ENCODE measurements around the gene FTO.

FTO gene

DNA sequence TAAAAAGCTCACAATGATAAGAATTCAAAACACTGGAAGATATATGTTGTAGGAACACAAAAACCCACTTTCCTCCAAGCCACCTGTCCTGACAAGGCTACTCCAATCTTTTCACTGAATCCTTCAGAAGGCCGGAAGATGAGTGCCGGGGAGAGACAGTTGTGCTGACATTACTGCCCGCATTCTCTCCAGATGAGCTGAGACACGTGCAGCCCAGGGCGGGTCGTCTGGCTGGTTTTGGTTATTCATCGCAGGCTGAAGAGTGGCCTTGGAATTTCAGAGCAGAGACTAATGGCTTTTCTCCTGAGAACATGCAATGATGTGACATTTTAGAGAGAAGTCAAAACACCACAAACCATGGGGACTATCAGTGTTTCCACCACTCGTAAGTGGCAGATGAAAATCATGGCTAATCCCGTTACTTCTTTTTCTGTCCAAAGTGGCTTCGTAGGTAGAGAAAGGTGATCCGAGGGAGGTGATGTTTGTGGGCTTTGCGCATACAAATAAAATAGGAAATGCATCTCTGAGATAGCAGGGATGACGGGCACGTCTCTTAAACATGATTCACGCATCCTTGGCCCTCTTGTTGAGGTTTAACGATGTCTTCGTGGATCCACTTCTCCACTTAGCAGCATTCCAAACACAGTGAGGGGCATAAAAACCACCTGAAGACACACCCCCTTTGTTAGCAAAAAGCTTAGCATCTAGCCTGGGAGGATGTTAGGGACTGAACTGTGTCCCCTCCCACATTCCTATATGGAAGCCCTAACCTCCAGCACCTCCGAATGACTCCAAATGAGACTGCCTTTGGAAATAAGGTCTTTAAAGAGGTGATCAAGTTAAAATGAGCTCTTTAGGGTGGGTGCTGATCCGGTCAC is 448.6 kb downstream of the FTO start:
- no peak for DNase-seq (ENCODE audit: low read depth, low spot score)

DNA sequence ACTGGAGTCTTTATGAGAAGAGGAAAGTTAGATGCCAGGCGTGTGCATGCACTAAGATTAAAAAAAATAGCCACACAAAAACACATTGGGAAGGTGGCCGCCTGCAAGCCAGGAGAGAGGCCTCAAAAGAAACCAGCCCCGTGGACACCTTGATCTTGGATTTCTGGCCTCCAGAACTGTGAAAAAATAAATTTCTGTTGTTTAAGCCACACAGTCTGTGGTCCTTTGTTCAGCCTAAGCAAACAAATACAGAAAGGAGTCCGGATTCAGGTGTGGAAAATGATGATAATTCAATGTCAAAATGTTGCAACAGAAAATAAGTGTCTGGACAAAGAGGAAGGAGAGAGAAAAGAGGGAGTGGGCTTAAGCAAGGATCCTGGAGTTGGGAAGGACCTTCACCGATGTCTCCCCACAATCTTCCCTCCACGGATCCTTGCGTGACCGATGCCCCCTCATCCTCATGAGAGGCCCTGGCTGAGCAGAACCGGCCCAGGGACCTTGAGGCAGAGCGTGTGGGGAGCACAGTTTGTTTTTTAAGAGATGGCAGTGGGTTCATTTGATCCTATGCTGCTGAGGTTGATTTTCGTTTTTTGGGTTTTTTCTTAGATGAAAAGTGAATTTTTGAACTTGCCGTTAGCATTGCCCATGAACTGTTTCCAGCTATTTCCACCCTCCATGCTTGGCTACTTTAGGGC is 449.4 kb downstream of the FTO start:
- DNase-seq (ENCODE audit: low read depth, low spot score): no peak

DNA sequence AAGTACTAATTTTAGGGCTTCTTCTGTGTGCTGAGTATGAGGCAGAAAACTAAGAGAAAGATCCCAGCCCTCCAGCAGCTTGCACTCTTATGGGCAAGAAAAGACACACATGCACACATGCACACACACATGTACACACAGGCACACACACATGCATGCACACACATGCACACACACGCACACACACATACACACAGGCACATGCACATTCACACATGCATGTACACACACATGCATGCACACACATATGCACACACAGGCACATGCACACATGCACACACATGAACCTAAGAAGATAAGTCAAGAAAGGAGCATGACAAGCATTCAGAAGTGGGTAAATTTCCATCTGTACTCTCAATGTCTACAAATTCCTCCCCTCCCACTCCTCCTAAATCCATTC is 452.4 kb downstream of the FTO start:
- DNase-seq (ENCODE audit: low read depth, low spot score): no peak

DNA sequence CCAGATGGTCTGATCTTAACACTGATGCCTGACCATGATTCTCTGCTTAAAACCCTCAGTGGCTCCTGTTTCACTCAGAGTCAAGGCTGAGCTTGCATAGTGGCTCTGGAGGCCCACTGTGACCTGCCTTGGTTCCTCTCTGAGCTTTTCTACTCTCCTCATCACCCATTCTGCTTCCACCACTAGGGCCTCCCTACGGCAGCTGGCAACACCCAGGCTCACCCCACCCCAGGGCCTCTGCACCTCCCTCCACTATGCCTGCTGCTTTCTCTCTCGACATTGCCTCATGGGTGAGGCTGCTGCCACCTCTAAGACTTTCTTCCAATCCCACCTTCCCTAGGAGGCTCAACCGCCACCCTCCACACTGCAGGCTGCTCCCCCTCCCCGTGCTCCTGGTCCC is 455.0 kb downstream of the FTO start:
- no peak for DNase-seq (ENCODE audit: low read depth, low spot score)

DNA sequence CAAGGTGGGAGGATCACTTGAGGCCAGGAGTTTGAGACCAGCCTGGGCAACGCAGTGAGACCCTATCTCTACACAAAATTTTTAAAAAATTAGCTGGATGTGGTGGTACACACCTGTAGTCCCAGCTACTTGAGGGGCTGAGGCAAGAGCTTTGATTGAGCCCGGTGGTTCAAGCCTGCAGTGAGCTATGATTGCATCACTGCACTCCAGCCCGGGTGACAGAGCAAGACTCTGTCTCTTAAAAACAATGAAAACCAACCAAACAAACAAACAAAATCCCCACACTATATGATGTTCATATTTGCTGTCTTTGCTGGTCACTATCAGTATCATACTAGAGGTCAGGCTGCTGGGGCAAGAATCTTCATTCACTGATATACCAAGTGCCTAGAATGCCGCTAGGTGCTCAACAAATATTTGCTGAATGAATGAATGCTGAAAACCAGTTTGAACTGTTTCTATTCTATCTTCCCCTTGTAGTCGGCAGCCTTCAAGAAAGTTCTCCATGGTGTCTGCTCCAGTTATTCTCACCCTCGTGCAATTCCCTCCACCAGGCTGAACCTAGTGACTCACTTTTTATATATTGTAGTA is 455.6 kb downstream of the FTO start:
- no peak for DNase-seq (ENCODE audit: low read depth, low spot score)

DNA sequence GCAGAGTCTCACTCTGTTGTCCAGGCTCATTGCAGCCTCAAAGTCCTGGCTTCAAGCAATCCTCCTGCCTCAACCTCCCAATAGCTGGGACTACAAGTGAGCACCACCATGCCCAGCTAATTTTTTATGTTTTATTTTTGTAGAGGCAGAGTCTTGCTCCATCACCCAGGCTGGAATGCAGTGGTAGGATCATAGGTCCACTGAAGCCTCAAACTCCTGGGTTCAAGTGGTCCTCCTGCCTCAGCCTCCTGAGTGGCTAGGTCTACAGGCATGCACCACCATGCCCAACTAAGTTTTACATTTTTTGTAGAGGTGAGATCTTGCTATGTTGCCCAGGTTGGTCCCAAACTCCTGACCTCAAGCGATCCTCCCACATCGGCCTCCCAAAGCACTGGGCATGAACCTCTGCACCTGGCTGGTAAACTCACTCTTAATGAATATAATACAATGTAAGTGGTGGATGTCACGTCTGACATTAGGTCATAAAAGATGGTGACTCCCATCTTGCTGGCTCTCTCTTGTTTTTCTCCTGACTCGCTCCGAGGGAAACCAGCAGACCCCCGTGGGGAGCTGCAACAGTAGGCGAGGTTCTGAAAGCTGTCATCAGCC is 456.4 kb downstream of the FTO start:
- DNase-seq (ENCODE audit: low read depth, low spot score): no peak

DNA sequence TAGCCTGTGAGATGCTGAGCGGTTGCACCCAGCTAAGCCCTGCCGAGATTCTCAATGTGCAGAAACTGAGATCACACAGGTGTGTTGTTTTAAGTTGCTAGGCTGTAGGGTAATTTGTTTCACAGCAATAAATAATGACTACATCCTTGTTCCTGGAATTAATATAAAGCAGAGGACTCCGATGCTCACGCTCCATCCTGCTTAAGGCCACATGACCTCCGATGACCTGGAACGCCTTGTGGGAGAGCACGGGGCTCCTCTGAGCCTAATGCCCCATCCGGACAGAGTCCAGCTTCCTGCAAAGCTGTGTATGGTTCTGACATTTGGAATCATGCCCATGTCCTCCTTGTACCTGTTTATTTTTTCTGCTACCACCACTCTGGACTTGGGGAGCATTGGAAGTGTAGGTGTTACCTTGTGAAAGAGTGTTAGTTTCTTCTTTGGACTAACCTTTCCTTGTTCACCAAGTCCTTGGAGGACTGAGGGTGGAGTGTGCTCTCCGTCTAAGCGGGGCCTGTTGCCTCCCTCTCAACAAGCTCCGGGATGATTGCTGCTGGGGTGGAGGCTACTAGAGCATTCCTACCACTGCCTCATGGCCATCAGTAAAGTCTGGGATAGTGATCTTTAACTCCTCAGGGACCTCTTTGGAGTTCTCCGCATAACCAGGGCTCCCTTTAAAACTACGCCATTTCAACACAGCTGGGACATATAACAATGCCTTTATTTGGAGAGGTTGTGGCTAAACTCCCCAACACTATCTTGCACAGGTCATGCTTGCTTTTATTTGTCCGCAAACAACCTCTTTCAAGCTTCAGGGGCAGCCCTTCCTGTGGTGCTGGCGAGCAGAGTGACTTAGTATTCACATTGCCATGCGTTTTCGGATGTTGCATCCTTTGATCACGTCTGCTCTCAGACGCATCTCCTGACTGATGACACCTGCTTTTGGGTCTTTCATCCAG is 457.3 kb downstream of the FTO start:
- DNase-seq (ENCODE audit: low read depth, low spot score): no peak

DNA sequence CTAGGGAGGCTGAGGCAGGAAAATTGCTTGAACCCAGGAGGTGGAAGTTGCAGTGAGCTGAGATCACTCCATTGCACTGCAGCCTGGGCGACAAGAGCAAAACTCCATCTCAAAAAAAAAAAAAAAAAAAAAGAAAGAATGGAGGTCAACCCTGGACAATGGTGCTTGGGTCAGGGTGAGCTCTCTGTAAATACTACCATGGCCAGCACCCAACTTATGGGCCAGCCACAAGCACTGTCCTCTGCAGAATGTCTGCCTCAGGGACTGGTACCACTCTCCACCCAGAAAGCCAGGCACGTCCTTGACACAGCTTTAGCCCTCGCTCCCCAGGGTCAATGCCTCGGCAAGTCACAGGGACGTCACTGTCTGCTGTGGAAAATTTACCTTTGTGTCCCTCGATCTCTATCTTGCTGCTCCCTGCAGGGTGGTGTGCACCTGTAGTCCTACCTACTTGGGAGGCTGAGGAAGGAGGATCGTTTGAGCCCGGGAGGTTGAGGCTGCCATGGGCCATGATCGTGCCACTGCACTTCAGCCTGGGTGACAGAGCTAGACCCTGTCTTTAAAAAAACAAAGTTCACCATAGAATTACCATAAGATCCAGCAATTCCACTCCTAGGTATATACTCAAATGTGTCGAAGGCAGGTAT is 459.4 kb downstream of the FTO start:
- no peak for DNase-seq (ENCODE audit: low read depth, low spot score)

DNA sequence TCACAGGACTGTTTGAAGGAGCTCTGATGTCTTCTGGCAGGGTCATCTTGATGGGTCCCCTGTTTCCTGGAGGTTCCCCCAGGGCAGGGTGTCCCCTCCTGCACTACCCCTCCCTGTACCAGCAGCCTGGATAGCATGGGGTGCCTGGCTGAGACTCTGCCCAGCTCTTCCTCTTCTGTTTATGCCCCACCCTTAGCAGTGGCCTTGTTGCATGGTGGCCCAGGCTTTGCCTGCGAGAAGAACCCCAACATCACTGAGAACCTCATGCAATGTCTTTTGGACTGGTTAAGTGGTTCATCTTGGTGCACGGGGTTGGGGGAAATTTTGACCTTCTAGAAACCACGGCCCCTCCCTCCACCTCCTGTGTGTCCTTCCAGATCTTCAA is 460.8 kb downstream of the FTO start:
- no peak for DNase-seq (ENCODE audit: low read depth, low spot score)

DNA sequence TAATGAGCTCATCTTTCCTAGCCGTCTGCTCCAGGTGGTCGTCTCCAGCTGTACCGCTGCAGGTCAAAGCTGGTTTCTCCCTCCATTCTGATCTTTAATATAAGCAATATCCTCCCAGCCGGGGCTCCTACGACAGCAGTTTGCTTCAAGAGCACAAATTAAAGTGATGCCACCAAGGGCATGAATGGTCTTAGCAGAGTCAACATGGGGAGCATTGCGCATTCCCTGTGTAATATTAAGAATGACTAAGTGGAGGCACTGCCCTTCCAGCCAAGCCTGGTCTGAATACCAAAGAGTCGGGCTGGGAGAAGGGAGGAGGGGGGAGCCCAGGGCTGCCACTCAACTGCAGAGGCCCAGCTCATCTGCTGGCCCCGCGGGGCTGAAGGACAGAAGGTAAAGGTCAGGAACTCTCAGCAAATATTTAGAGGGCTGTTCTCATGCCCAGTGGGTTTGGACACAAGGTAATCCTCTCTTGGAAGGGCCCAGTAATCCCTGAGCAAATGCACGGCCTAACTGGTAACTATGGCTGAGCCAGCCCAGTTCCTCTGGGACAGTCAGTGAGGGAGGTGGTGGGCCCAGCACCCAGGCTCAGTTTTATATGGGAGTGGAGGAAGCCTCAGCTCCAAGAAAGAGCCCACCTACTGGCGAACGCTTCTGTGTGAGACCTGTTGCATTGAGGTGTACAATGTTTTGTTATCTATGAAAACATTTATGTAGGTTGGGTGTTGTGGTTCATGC is 461.4 kb downstream of the FTO start:
- no peak for DNase-seq (ENCODE audit: low read depth, low spot score)

DNA sequence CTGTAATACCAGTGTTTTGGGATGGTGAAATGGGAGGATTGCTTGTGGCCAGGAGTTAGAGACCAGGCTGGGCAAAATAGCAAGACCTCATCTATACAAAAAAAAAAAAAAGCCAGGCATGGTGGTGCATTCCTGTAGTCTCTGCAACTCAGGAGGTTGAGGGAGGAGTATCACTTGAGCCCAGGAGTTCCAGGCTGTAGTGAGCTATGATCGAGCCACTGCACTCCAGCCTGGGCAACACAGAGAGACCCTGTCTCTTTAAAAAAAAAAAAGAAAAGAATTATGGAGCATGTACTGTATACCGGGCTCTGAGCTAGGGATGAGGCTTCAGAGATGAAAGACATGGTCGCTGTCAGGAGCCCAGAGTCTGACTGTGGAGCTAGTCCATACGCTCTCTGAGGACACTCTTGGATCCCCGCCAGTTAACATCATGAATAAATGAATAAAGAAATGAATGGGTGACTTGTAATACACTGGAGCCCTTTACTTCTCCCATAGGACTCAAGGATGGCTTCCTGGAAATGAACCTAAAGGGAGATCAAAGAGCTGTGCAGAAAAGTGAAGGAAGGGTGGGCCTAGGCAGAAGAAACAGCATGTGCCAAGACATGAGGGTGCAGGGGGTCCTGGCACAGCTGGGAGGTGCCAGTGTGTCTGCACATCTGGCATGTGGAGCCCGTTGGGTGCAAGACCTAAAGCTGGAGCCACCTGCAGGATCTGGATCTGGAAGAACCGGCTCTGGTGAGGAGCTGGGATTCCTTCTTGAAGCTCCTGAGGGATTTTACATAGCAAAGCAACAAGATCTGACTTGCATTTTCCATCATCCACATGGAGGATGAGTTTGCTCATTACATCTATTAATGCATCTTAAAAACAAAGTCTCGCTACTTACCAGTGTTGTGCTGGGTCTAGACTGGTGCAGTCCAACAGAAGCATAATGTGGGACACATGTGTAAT is 462.2 kb downstream of the FTO start:
- no peak for DNase-seq (ENCODE audit: low read depth, low spot score)

DNA sequence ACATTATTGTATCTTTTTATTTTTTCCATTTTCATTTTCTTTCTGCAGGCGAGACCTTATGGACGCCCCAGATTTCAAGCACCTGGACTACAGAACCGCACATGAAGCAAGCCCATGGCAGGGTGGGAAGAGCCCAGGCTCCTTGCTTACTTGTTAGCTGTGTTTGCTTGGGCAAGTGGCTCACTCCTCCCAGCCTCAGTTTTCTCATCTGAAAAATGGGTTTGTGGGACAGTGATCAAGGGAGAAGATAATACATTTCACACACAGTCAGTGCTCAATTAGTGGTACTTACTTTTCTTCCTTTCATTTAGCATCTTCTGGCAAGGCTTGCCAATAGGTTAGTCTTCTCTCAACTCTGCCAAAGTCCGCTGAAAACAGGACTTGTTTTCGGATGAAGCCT is 465.2 kb downstream of the FTO start:
- no peak for DNase-seq (ENCODE audit: low read depth, low spot score)

DNA sequence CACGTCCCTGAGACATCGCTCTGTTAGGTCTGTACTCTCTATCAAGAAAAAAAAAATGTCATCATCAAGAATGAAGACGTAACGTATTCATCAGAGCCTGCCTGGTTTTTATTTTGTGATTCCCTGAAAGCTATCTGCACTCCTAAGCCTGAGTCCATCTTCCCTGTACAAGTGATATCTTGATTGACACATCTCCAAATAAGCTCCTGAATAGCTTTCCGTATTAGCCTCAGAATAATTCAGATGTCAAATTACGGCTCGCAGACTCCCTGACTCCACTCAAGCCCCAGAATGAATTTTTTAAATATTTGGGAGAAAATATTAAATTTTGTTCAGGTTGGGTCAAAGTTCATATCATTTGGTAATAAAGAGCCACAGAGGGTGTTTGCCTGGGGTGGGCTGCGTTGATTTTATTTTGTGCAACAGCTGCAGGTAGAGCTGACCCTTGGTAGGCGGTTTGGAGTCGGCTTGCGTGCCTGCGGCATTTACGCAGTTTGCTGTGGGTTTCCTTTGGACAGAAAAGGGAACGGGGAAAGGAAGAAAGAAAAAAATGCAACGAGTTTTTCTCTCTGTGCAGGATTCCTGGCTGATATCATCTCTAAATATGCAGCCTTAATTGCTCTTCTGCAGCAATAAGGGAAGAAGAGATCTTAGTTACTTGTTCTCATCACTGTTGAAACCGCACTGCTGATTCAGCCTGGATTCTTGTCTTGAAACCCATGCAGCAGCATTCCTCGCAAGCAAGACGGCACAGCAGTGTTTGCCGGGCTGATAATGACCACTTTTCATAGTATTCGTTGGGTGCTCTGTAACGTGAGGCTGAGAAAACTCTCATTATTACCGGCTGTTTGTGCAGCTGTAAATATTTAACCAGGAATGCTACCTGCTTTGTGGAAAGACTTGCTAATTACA is 467.9 kb downstream of the FTO start:
- no peak for DNase-seq (ENCODE audit: low read depth, low spot score)

DNA sequence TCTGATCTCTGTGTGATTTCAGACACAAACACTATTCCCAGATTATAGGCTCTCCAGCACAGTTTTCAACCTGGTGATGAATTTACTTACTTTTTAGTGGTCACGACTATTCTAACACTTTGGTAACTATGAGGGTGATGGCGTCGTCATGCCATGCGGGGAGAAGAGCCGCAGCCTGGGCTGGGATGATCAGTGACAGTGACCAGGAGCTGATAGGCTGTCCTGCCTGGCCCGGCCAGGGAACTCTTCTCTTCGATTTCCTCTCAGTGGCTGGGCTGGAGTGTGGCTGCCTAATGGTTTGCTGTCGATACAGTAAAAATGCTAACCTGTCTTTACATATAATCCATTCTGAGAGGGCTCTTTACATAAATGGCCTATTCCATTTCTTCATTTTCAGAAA is 469.5 kb downstream of the FTO start:
- DNase-seq (ENCODE audit: low read depth, low spot score): no peak

DNA sequence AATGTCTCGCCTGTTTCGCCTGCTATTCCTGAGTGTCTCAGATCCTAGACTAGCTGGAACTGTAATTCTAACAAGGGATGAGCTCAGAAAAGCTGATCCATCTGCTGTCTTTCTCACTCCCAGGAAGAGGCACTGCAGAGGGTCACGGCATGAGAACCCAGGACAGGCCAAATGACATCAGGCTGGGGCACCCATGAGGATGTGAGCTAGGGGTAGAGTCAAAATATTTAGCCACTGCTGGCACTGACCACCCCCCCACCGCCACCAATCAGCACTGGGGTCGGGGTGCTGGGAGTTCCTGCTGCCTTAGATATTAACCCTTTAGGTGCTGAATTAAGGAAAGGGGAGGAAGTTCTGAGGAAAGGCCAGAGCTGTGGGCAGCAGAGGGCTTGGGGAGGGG is 470.2 kb downstream of the FTO start:
- no peak for DNase-seq (ENCODE audit: low read depth, low spot score)

DNA sequence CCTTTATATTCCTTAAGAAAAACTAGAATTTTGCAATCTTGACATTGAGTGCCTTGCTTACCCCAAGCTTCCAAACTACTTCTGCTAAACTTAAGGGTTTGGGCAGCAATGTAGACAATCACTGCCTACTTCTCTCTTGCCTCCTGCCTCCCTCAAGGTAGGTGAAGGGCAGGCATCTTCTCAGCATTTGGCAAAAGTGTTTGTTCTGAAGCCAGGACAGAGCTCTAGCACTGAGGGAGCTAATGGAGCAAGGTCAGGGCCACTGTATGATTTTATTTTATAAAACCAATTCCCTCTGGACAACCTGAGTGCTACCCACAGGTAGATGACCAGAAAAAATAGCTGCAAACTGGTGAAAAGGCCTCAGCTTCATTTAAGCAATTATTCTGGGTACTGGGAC is 470.8 kb downstream of the FTO start:
- no peak for DNase-seq (ENCODE audit: low read depth, low spot score)

DNA sequence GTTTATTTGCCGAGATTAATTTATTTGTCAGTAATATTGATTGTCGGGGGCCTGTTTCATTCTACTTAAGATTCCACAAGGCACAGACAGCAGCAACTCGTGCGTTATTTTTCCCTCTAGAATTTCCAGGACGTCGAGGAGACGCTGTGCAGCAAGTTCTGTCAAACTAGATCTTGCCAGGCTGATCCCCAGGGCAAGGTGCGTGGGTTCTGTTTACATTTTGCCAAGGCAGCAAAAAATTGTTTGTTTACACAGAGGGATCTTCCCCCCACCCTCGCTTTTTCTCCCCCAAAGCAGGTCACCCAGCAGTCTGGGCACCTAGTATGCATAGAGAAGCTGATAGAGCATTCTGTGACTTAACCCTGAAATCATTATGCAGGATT is 471.2 kb downstream of the FTO start:
- no peak for DNase-seq (ENCODE audit: low read depth, low spot score)

All from smooth muscle cell of the brain vasculature (primary cell).